ENCODE data around the gene BMP2.

Gene BMP2

DNA sequence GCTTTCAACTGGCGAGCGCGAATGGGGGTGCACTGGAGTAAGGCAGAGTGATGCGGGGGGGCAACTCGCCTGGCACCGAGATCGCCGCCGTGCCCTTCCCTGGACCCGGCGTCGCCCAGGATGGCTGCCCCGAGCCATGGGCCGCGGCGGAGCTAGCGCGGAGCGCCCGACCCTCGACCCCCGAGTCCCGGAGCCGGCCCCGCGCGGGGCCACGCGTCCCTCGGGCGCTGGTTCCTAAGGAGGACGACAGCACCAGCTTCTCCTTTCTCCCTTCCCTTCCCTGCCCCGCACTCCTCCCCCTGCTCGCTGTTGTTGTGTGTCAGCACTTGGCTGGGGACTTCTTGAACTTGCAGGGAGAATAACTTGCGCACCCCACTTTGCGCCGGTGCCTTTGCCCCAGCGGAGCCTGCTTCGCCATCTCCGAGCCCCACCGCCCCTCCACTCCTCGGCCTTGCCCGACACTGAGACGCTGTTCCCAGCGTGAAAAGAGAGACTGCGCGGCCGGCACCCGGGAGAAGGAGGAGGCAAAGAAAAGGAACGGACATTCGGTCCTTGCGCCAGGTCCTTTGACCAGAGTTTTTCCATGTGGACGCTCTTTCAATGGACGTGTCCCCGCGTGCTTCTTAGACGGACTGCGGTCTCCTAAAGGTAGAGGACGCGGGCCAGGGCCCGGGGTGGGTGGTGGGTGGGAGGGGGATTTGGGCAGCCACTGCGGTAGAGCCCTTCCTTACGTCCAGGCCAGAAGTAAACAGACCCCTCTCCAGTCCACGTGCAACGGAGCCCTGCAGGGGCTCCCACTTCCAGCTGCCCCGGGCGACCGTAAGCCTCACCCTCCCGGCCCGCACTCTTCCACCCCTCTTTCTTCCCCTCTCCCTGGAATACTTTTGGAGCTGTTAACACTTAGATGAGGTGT lies 998 bp downstream of the BMP2 start:
- DNase-seq: peak; percentile 17

DNA sequence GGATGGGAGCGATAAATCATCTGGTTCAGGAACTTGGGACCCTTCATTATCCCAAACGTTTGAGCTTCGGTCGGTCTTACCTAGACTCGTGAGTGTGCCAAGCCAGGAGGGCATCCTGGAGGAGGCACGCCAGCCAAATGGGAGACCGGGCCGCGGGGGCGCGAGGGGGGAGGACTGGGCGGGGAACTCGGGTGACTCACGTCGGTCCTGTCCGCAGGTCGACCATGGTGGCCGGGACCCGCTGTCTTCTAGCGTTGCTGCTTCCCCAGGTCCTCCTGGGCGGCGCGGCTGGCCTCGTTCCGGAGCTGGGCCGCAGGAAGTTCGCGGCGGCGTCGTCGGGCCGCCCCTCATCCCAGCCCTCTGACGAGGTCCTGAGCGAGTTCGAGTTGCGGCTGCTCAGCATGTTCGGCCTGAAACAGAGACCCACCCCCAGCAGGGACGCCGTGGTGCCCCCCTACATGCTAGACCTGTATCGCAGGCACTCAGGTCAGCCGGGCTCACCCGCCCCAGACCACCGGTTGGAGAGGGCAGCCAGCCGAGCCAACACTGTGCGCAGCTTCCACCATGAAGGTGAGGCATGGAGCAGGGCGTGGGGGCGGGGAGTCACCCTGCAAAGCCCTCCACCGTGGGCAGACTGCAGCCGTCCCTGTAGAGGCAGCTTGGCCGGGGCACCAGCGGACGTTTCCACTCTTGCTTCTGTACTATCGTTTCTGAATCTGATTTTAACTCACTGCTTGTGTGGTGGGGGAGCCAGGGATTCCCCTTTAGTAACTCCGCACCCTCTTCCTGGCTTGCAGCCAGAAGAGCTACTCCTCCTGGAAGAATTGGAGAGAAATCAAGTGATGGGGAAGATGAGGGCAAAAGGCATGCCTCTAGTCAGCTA lies 2.7 kb downstream of the BMP2 start:
- DNase-seq: no peak

DNA sequence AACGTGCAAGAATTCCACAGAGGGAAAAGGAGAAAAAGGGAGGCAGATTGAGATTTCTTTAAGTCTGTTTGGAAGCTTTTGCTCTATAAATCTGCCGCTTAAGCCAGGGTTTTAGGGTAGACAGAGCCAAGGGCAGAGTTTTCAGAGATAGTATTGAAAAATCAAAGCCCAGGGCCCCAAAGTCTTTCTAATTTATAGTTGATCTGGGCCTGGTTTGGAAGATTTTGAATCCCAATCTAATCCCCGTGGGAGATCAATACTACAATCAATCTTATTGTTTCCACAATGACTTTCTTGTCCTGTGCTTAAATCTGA lies 3.3 kb downstream of the BMP2 start:
- DNase-seq: no peak

DNA sequence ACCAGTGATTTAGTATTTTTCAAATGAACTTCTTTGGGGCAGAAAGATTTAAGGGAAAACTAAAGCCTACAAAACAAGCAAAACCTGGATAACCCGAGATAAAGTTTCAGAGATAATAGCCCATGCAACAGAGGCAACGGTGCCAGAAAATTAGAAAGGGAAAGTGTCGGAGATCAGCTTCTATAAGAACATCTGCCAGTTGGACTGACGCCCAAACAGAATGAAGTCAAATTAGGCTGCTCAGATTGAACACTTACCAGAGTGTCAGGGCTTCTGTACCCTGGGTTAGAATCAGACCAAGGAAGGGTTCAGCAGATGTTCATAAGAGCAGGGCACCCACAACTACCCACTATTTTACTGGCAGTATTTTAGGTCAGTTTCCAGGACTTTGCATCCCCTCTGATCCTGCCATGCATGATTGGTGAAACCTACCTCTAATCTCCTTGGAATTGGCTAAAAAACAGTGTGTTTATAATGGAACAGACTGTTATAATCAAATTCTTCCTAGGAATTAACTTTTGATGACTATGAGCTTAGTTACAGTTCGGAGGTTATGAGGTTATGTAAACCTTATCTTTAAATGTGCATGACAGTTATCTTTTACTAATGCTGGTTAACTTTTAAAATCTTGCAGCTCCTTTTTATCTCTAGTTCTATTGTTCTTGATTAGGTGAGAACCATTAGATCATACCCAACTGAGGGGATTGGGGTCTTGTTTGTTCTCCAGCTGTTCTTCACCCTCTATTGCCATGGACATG lies 13.1 kb downstream of the BMP2 start:
- no peak for DNase-seq

DNA sequence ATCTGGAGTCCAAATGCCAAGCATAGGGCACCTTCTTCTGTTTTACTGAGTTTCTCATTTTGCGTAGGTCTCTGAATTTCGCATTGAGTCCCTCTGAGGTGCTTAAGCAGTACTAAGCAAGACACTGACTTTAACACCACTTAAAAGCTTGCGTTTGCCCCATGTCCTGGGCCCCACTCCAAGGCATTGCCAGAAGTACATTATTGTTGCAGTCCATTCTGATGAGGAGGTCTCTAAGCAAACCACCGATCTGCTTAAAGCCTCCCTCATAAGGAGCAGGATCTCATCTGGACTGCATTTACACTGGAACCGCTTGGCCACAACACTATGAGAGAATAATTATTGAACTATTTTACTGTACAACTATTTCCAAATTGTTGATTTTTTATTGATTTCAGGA lies 16.3 kb downstream of the BMP2 start:
- no peak for DNase-seq

DNA sequence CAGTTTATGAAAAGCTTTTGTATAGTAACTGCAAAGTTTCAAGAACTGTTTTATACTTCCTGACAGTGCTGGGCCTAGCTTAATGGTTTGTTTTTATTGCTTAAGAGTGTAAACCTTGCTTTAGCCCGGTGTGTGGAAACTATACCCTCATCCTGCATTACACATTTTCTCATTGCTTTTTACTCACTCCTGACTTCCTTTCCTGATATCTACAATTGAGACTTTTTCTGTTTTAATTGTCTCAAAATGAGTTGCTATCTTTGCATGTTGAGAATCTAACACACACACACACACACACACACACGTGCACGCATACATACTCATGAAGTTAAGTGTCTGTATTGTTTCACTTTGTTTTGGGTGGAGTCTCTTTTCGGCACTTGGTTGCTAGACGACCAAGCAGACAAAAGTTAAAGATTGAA lies 16.7 kb downstream of the BMP2 start:
- no peak for DNase-seq

DNA sequence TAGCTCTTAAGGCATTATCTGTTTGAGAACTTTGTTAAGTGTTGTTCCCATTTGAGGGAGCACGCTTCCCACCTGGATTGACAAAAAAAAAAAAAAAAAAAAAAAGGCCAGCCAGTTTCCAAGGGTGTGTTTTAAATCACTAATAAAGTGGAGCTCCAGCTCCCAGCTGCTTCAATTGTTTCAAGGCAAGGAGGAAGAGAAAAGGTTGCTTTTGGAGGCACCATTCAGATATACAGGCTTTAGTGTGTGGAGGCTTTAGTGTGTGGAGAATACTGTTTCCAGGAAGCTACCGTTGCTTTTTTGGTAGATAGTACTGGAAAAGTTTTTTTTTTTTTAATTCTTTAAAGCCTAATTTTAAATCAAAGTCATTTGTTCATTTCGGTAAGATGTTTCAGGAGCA lies 17.3 kb downstream of the BMP2 start:
- no peak for DNase-seq

DNA sequence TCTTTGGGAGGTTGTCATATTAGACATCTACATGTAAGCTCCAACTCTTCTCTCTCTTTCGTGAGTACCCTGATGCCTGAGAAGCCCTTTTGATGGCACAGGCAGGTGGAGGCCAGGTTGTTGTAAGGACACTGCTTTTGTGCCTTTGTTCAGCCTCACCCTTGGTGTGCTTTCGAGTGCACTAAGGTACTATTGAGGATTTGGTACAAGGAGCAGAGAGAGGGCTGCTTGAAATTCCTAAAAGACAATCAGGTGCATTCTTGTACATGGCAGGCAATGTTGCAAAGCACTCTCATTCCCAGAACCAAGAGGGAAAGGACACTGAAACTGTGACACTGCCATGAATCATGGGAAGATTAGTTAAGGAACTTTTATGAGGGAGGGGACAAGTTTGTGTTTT lies 19.1 kb downstream of the BMP2 start:
- DNase-seq: no peak

DNA sequence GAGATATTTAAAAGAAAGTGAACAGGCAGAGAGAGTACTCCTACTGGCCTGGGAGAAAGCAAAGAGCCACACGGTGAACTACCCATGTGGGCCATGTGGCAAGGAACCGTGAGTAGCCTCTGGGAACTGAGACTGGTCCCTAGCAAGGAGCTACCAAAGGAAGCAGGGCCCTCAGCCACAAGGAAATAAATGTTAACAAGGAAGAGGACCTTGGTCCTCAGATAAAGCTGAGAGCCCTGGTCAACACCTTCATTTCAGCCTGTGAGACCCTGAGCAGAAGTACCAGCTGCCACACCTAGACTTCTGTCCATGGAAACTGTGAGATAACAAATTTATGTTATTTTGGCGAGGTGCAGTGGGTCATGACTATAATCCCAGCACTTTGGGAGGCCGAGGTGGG lies 25.3 kb downstream of the BMP2 start:
- no peak for DNase-seq

DNA sequence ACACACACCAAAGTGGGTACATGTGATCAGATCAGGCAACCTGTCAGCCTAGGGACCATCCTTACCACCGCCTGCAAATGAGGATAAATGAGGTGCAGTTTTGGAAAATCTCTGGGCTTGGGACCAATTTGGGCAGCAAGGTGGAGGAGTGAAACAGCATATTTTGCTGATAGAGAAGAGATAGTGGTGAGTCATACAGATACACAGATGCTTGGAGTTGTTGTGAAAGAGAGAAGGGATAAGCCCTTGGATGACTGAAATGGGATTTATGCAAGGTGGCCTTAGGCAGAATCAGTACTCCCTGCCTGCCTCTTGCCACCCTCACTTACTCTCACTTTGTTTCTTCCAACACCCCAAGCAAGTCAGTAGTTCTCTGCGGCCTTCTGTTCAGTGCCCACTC lies 34.7 kb downstream of the BMP2 start:
- no peak for DNase-seq

DNA sequence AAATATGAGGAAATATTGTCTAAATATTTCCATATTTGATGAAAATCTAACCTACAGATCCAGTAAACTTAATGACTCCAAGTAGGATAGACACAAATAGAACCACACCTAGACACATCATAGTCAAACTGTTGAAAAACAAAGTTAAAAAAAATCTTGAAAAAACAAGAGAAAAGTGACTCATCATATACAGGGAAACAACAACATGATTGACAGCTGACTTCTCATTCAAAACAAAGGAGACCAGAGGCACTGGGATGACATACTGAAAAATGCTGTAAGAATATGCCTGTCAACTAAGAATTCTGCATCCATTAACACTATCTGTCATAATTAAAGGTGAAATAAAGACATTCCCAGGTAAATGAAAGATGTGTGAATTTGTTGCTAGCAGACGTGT lies 38.8 kb downstream of the BMP2 start:
- DNase-seq: no peak

DNA sequence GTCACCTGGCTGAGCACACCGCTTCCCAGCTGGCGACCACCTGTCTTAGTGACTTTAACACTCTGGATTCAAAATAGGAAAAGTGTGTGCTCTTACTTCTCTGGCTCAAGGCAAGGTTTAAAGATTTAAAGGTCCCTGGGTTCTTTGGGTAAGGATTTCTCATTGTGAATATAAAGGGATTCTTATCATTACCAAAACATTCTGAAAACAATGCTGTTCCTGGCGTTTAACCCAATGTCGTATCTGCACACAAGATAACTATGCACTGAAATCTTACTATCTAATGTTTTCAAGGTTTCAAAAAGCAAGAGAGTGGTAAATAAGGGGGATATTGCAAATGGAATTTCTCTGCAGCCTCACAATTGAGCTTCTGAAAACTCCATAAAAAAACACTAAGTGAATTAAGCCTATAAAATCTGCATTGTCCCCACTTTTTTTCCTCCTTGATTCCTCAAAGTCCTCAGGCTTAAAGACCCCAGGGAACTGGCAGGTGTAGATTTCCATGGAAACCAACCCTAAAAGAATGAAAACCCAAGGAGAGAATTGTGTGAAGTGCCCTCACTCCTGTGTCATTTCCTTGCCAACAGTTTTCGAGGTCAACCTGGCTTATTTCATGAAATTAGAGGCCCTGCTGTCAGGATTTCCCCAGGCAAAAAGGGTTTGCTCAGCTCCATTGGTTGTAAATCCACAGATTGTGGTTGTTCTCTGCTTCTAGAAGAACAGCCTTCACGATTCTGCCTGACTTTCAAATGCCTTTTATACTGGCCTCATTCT lies 44.0 kb downstream of the BMP2 start:
- no peak for DNase-seq

DNA sequence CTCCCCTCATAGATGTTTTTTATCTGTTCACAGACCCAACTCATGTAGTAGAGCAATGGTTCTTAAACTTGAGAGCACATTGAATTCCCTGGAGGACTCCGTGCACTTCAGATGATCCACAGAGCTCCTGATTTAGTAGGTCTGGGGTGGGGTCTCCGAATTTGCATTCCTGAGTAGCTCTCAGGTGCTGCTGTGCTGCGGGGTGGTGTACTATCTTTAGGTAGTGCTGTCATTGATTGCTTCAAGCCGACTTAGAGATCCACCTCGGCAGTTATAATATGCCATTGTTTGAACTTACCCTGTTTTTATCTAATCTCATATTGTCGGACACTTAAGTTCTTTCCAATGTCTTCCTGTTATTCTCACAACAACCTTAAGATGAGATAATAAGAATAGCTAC lies 45.0 kb downstream of the BMP2 start:
- DNase-seq: no peak

DNA sequence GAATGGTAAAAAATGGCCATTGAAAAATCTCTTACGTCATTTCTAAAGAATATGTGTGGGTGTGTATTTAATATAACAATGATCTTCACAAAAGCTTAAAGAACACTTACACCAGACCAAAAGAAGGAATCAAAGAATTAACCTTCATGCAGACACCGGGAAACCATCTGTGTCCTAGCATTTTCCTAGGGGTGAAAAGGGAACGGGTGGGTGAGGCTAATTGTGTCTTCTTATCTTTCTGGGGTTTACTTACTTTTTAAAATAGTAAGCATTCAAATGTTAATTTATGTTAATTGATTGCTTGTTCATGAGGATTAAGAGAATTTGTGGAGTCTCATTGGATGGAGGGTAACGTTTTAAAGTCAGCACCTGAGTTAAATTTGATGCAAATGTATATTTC lies 47.5 kb downstream of the BMP2 start:
- no peak for DNase-seq

DNA sequence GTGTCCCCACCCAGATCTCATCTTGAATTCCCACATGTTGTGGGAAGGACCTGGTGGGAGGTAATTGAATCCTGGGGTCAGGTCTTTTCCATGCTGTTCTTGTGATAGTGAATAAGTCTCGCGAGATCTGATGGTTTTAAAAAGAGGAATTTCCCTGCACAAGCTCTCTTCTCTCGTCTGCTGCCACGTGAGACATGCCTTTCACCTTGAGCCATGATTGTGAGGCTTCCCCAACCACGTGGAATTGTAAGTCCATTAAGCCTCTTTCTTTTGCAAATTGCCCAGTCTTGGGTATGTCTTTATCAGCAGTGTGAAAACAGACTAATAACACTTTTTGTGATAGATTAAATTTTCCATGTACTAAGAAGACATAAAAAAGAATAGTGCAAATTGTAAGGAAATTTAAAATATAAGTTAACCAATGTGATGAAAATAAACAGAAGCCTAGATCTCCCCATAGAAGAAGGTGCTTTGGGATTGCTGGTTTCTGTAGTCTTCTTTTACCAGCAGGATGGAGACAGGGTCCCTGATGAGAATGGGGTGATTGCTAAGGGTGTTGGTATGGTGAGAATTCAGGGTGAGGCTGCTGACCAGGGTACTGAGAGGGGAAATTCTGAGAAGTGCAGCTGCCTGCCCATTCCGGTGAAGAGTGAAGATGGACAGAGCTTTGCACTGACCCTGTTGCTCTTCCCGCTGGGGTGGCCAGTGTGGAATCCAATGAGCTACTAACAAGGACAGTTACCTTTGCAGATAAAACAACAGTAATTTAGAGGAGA lies 50.7 kb downstream of the BMP2 start:
- no peak for DNase-seq

DNA sequence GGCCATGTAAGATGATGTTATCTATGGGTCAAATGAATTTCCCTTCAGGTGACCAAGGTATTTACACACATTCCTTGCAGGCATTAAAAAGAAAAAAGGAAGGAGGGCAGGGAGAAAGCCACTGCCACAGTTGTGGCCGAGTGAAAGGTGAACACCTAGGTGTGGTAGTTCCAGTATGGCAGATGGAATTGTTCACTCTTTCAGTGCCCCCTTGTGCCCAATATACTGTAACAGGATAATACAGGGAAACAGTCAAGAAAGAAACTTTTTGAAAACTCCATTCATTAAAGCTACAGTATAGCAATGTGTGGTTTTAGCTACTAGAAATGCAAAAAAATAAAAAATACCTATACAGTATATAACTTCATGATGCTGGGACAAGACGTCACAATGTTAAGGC lies 52.1 kb downstream of the BMP2 start:
- no peak for DNase-seq

DNA sequence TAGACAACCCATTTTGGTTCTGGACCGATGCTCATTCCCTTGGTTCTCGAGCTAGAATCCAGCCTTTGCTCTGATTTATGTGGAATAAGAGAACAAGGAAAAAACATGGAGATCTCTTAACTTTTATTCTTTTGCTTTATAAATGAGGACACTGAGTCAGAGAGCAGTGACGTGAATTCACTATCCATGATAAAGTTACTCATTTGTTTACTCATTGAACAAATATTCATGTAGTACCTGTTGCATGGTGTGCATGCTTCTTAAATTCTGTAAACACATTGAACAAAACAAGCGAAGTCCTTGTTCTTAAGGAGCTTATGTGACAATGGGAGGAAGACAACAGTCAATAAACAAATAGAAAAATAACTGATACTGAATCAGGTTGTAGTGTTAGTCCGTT lies 56.9 kb downstream of the BMP2 start:
- no peak for DNase-seq

DNA sequence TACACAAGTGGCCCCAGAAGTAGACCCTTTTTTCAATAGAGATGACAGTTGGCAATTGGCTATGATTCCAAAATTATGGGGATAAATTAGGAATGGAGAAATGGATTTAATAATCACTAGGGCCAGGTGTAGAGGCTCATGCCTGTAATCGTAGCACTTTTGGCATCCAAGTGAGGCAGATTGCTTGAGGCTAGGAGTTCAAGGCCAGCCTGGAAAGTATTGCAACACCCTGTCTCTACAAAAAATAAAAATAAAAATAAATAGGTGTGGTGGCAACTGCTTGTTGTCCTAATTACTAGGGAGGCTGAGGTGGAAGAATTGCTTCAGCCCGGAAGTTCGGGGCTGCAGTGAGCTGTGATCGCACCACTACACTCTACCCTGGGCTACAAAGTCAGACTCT lies 60.0 kb downstream of the BMP2 start:
- DNase-seq: no peak

DNA sequence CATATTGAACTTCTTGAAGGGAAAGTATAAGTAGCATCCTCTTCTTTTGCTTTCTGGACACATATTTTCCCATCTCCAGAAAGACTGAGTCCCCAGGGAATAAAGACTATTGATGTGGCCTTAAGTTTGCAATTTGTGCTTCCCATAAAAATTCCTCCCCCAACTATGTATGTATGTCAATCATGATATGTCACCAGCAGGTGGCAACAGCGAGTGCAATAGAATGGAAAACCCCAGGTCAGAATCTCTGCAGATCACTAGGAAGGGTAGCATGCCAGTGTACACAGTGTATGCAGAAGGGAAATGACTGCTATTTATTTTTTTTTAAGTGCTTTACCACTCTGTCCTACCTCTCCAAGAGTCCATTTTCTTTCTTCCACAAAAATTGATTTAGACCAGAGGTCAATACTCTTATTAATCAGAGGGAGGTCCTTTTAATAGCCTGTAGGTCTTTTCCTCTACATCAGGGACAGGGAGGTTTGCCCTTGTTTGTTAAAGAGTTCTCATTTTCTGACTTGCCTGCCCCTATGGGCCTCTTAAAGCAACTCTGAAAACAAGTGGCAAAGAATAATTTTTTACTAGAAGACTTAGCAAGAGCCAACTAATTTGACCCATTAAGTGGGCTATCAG lies 61.4 kb downstream of the BMP2 start:
- DNase-seq: peak; percentile 65

DNA sequence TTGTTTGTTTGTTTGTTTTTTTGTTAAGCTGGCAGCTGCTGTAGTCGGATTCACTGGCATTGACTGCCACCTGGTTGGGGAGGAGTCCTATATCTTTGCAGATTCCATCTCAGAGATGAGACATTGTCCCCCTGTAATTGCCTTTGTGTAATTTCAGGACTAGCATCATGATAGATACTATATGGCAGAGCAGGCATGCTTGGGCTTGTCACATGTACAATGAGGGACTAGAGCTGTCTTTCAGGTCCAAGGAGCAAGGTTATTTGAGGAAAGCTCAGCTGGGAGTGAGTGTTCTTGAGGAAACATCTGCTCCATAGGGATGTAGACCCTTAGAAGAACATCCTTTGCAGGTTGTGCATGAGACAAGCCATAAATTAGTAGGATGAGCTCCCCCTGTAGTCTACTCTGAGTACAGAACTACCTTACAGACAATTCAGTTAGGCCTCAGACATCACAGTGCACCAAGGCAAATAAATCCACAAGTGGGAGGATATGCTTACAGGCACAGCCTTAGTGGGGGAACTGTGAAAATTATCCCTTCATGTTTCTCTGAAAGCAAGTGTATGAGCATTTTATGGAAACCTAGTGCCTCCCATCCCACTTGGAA lies 62.1 kb downstream of the BMP2 start:
- DNase-seq: no peak

Data from inflammatory macrophage treated with lipopolysaccharide for 4 hours (primary cell).